HG02763 (cell line): ENCODE data around the gene EIF3K.

ENCODE experiments used
- ATAC-seq: cut with Tn5 transposase; IDR thresholded peaks from one replicate; pipeline ENCODE4 v1.9.1; 2021; ENCODE audit warnings: mild to moderate bottlenecking, moderate library complexity; ENCODE audit not compliant: unreplicated experiment

The EIF3K gene

DNA sequence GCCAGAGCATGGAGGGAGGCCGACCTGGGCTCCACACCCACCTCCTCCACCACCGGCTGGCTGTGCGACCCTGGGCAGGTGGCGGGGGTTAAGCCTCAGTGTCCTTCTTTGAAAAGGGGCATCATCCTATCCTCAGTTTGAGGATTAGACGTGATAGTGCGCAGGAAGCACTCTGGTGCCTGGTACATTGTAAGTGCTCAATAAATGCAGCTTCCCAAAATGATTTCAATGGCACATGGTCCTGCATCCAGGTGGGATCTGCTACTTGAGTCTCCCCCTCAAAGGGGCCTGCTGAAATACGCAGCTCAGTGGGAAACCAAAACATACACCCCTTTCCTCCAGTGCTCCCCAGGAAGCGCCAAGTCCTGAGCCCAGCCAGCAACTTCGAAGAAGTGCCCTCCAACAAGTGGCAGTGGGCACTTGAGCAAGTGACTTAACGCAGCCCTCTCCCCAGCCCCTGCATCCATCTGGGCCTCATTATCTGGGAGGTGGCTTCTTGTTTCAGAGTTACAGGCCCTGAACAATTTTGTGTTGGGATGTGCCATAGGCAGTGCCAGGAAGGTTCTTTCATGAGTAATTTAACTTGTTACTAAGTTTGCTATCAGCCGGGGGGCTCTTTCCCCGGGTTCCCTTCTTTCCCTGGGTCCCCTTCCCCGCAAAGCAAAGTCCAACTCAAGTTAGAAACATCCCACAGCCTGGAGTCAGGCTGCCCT, 46.4 kb downstream of the EIF3K start:
- ATAC-seq = no peak

DNA sequence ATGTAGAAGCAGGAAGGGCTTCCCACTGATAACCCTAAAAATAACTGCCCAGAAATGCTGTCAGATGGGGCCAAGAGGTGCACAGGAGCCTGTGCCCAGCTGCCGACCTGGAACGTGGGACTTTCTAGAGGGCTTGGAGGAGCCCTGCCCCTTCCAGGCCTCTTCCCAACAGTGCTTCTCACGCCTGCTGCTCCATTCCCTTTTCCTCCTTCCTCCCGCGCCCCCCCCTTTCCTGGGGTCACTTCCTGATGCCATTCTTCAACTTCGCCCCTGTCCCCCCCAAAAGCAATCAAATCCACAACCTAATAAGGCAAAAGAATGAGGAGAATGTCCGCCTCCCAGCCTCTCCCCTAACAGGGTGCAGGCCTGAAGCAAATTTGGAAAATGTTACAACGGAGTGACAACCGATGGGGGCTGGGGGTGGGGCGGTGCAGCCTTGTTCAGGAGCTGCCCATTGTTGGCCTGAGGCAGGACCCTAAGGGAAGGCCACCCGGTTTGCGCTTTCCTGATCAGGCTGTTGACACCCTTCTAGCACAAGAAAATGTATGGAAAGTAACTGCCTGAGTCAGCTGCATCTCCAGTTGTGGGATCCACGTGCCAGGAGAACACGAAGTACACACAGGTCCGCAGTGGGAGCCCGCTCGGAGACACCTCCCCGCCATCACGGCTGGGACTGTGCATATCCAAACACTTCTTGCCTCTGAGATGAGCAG, 47.1 kb downstream of the EIF3K start:
- no peak for ATAC-seq

GRCh38 chr19:38666663-38667511, 47.9 kb downstream of the EIF3K start:
- ATAC-seq = no peak

GRCh38 chr19:38667661-38668171, 48.7 kb downstream of the EIF3K start:
- ATAC-seq = no peak

DNA sequence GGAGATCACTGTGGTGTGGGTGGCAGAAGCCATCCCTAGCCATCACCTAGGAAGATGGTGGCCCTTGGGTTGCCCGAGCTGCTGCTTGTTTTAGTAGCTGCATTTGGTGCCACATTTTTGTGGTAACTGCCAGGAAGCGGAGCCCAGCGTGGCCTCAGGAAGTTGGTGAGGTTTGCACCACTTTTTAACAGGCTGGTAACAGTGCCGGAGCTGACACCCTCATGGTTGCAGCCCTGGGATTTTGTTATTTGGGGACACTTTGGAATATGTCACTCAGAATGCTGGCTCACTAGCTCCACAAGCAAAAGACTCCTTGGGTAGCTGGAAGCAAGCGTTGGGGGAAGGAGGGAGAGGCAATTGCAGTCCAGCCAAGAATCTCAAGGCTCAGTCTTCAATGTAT, 50.6 kb downstream of the EIF3K start:
- no peak for ATAC-seq

- no peak for ATAC-seq
These were observed 52.0 kb downstream of the EIF3K start for GRCh38 chr19:38670921-38671398.

DNA sequence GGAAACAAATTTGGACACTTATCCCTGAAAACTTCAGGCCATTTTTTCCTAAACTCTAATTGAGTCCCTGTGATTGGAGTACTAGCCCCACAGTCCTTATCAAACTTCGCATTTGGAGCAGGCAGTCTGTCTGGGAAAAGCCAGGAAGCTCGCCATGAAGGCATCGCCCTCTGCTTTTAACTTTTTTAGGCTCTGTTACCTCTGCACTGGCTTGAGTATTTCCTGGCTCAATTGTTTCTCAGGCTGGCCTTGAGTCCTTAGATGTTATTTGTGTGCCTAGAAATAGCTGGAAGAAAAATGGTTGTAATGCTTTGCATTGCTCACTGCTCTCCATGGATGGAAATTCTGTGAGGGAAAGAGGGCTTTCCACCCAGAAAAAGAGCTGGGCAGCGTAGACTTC, 52.7 kb downstream of the EIF3K start:
- ATAC-seq = no peak

DNA sequence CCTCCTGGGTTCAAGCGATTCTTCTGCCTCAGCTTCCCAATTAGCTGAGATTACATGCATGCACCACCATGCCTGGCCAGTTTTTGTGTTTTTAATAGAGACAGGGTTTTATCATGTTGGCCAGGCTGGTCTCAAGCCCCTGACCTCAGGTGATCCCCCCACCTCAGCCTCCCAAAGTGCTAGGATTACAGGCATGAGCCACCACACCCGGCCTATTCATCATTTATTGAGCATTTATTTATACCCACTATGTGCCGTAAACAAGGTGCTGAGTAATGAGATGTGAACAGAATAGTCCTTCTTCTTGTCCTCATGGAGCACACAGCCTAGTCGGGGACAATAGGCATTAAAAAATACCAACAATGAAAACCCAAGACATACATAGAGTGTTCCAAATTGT, 54.0 kb downstream of the EIF3K start:
- ATAC-seq = no peak

- ATAC-seq = no peak
These were observed 55.6 kb downstream of the EIF3K start for GRCh38 chr19:38674388-38675171.

- ATAC-seq = no peak
These were observed 56.6 kb downstream of the EIF3K start for GRCh38 chr19:38675611-38676010.

DNA sequence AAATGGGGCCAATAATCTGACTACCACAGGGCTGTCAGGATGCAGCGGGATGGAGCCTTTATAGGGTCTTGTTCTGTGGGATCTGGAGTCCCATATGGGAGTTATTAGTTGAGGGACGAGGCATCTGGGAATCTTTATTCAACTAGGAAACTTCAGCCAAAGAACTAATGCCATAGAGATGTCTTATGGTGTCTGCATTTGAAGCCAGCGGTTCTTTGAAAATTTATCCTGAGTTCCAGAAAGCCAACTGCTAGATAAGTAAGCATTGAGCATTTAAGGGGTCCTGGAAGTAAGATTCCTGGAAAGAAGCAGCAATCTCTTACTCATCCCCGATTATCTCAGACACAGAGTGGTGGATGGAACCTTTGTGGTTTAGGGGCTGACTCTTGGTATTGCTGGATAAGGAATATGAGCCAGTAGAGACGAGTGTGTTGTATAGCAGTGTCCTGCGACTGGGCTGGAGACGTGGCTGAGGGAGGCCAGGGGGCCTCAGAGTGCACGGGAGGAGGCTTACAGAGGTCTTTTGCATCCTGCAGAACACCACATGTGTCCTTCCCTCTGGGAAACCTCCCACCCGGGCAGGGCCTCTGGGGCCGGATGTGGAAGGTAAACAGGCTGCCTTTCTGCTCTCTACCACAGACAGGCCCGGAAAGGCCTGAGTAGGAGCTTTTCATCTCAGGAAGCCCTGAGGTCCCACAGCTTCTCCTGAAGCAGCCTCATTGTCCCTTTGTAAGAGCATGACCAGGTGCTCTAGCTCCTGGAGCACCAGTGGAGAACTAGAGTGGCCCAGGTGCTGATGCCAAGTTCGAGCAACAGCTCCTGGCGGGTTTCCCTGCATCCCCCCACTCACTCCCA, 57.3 kb downstream of the EIF3K start:
- no peak for ATAC-seq

DNA sequence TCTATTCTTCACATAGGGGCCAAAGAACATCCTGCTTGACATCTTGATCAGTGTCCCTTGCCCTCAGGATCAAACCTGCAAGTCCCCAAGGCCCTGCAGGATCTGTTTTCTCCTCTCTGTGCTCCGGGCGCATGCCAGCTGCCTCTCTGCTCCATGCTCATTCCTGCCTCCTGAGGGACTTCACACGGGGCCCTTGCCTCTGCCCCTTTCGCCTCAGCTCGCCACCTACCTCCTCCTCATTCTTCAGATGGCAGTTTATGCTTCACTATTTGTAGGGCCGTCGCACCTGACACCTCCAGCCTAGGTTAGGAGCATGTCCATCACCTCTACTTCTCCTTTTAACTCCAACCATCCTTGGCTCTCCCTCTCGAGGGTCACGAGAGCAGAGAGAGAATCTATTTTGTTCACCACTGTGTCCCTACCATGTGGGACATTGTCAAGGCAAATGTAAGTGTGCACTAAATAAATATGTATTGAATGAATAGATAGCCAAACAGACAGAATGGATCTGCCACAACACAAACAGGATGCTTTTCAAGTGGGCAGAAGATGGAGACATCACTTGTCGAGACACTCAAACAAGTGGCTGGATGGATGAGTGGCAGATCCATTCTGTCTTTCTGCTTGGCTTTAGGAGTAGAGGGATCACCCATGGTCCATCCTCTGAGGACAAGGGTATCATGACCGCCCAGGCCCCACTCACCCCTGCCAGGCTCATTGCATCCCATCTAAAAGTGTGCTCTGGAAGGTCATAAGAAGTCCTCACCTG, 58.1 kb downstream of the EIF3K start:
- ATAC-seq = no peak

DNA sequence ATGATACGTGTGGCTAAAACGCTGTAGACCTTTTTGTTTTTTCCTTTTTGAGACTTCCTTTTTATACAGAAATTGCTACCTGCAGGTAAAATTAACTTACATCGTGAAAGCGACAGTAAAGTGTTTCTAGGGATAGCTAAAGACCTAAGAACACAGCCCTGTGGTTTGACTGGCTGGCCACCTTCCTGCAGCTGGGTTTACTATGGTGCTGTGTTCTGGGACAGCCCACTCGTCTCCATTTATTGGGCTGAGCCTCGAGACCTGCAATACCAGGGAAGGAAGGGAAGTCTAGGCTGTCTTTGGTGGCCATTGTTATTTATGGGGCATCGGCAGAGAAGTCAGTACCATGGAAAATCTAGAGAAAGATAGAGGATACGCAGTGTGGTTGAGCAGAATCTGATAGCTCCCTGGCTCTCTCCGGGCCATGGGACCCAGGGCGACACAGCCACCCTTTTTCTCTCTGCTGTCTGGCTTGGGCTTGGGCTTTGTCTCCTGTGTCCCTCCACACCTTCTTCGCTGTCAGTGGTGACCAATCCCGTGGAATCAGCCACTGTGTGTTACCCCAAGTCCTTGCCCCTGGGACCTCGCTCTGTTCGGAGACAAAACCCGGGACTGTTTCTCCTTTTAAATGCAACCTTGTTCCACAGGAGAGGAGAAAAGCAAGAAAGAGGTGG, 59.4 kb downstream of the EIF3K start:
- no peak for ATAC-seq

GRCh38 chr19:38678891-38679494, 60.0 kb downstream of the EIF3K start:
- ATAC-seq = no peak

DNA sequence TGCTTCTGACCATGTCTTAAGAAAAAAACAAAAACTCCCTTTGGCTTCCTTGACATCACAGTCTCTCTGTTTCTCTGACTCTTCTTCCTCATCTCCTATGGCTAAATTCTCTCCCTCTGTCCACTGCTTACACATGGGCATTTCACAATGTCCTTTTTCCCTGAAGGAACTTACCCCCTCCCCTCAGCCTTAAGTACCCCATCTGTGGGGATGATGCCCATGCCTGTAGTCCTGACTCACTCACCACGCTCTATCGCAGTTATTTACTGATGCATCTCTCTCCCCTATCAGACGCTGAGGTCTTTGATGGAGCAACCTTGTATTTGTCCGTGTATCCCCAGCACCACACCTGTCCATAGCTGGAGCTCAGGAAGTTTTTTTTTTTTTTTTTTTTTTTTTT, 60.9 kb downstream of the EIF3K start:
- no peak for ATAC-seq

GRCh38 chr19:38682195-38682867, 63.3 kb downstream of the EIF3K start:
- ATAC-seq = no peak

DNA sequence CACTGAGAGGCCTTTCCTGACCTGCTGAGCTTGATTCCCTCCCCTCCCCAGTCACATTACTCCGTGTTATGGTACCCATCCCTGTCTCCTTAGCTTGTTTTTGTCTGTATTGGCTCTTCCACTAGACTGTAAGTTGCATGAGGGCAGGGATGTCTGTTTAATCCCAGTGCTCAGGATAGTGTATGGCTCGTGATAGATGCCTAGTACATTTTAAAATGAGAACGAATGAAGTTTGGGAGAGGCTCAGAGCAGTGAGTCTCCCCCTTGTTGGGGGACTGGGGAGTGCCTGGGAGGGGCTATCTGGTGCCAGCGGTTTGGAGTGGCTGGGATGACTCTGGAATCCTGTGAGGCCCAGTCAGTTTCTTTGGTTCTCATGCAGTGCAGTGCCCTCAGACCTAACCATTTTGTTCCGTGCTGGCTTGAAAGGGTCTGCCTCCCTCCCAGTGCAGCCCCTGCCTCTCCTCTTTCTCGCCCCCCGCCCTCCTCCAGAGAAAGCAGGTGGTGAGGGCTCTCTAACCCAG, 63.9 kb downstream of the EIF3K start:
- ATAC-seq = no peak
